ENCODE data around the gene SRC. TPM values are rescaled to one million over a fixed set of nuclear protein-coding genes. Genes with fewer than 3 reads are reported as not detected.

The SRC gene
- total RNA-seq, 1 experiment from 2014 or later = 23.3 TPM

DNA sequence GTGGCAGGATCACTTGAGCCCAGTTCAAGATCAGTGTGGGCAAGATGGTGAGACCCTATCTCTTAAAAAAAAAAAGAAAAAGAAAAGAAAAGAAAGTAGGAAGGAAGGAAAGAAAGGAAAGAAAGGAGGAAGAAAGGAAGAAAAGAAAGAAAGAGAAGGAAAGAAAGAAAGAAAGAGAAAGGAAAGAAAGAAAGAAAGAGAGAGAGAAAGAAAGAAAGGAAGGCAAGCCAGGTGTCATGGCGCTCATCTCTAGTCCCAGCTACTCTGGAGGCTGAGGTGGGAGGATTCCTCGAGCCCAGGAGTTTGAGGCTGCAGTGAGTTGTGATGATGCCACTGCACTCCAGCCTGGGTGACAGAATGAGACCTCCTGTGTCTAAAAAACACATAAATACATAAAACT lies 11.5 kb upstream of the SRC start:
- ChIA-PET POLR2A (ENCODE audit: low non-redundant PET) (no interaction called here), CTCF (no interaction called here)
- intact Hi-C loops (cut with micrococcal nuclease; ENCODE audit: unreplicated experiment) = no loop called here
- Histone ChIP-seq H3K9me3 (ENCODE audit: low read depth, low read length, poor library complexity, severe bottlenecking) (no peaks in the 10 kb centered on the region), H3K4me3 (ENCODE audit: low read depth, low read length, poor library complexity, severe bottlenecking) (no peak overlapping the region), H3K36me3 (ENCODE audit: insufficient read depth, low read length, poor library complexity, severe bottlenecking) (no peaks in the 10 kb centered on the region), H3K27me3 (replicated peaks; ENCODE audit: insufficient read depth, low read depth, low read length, poor library complexity) (no peaks in the 10 kb centered on the region), H3K27ac (ENCODE audit: low read depth, low read length, poor library complexity, severe bottlenecking) (no peak overlapping the region), H3K4me1 (ENCODE audit: insufficient read depth, low read length, poor library complexity, severe bottlenecking) (no peaks in the 10 kb centered on the region)
- BruUV-seq (replicated peaks) = no TSS peak
- DNase-seq (ENCODE audit: low spot score) = no peak
- TF ChIP-seq, protein P1, sequence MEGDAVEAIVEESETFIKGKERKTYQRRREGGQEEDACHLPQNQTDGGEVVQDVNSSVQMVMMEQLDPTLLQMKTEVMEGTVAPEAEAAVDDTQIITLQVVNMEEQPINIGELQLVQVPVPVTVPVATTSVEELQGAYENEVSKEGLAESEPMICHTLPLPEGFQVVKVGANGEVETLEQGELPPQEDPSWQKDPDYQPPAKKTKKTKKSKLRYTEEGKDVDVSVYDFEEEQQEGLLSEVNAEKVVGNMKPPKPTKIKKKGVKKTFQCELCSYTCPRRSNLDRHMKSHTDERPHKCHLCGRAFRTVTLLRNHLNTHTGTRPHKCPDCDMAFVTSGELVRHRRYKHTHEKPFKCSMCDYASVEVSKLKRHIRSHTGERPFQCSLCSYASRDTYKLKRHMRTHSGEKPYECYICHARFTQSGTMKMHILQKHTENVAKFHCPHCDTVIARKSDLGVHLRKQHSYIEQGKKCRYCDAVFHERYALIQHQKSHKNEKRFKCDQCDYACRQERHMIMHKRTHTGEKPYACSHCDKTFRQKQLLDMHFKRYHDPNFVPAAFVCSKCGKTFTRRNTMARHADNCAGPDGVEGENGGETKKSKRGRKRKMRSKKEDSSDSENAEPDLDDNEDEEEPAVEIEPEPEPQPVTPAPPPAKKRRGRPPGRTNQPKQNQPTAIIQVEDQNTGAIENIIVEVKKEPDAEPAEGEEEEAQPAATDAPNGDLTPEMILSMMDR (conservative IDR thresholded peaks at IDR 0.05; ENCODE audit: low read depth, low read length) = no peak
- no peak for TF ChIP-seq EZH2 (IDR thresholded peaks at IDR 0.05; ENCODE audit: borderline replicate concordance, low read depth, low read length, poor library complexity, severe bottlenecking)

DNA sequence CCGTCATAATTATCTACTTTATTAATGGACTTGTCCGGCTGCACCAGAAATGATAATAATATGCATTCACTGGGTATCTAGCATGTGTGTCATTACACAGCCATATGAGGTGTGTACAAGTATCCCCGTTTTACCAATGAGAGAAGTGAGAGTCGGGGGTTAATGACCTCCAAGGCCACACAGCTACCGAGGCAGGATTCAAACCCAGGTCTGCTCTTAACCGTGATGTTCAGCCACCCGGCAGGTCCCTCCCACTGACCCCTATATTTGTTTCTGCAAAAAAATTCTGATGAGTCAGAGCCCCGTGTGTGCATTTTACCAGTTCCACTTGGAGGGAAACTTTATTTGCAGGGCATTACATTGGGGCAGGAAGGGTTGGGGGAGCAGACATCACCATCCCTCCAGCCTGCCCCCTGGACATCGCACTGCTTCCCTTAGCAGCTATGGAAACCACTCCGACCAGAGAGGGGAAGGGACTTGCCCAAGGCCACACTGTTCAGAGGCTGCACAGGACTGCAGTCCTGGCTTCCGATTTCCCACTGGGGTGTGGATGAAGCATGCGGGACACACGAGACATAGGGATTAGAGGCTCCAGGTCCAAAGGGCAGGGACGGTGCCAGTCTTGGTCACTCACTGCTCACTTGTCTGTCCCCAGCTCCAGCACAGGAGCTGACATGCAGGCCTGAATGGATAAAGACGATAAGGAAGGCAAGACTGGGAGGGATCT lies 10.1 kb upstream of the SRC start:
- no peak for DNase-seq (ENCODE audit: low spot score)
- no peak overlapping the region for H3K27ac ChIP-seq (ENCODE audit: low read depth, low read length, poor library complexity, severe bottlenecking)
- TF ChIP-seq, protein P1 (conservative IDR thresholded peaks at IDR 0.05; ENCODE audit: low read depth, low read length) = no peak
- no peak for TF ChIP-seq EZH2 (IDR thresholded peaks at IDR 0.05; ENCODE audit: borderline replicate concordance, low read depth, low read length, poor library complexity, severe bottlenecking)
- no peaks in the 10 kb centered on the region for H3K9me3 ChIP-seq (ENCODE audit: low read depth, low read length, poor library complexity, severe bottlenecking)
- no peak overlapping the region for H3K4me3 ChIP-seq (ENCODE audit: low read depth, low read length, poor library complexity, severe bottlenecking)
- ChIA-PET POLR2A (ENCODE audit: low non-redundant PET) (no interaction called here), CTCF (interaction anchor here (0.6 to 0.7 kb wide), 2 partner anchors 202 to 240 kb away, joined by 4 to 6 read pairs; no protein-coding TSS in a partner anchor)
- BruUV-seq (replicated peaks) = no TSS peak
- intact Hi-C loops (cut with micrococcal nuclease; ENCODE audit: unreplicated experiment) = no loop called here
- H3K4me1 ChIP-seq (ENCODE audit: insufficient read depth, low read length, poor library complexity, severe bottlenecking) = no peaks in the 10 kb centered on the region
- H3K36me3 ChIP-seq (ENCODE audit: insufficient read depth, low read length, poor library complexity, severe bottlenecking) = no peaks in the 10 kb centered on the region
- H3K27me3 ChIP-seq (replicated peaks; ENCODE audit: insufficient read depth, low read depth, low read length, poor library complexity) = no peaks in the 10 kb centered on the region

DNA sequence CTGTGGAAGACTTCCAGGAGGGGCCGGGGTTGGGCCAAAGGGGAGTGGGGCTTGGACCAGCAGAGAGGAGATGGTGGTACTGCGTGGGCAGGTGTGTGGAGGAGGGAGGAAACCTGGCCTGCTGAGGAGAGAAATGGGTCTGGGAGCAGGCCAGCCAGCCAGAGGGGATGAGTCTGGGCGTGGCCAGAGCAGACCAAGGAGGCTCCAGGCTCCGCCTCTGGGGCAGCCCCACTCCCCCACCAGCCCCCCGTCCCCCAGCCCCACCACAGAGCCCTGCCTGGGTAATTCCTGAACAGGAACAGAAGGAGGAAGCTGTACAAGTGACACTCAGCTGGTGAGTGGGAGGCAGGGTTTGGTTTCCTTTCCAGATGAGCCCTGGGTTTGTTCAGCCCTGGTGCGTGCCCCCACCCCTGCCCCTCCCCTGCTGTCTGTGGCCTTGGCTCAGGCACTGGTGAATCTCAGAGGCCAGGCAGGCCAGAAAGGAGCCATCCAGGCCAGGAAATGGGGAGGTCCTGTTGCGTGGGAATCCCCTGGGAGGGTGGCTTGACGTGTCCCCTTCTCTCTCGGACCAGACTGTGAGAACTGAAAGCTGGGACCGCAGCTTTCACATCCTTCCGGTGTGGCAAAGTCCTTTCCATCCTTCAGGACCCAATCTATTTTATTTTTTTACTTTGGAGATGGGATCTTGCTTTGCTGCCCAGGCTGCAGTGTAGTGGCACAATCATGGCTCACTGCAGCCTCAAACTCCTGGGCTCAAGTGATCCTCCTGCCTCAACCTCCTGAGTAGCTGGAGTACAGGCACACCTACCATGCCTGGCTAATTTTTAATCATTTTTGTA lies 9.4 kb upstream of the SRC start:
- Histone ChIP-seq H3K4me3 (ENCODE audit: low read depth, low read length, poor library complexity, severe bottlenecking) (no peak overlapping the region), H3K36me3 (ENCODE audit: insufficient read depth, low read length, poor library complexity, severe bottlenecking) (no peaks in the 10 kb centered on the region), H3K27ac (ENCODE audit: low read depth, low read length, poor library complexity, severe bottlenecking) (no peak overlapping the region), H3K9me3 (ENCODE audit: low read depth, low read length, poor library complexity, severe bottlenecking) (no peaks in the 10 kb centered on the region), H3K4me1 (ENCODE audit: insufficient read depth, low read length, poor library complexity, severe bottlenecking) (no peaks in the 10 kb centered on the region), H3K27me3 (replicated peaks; ENCODE audit: insufficient read depth, low read depth, low read length, poor library complexity) (no peaks in the 10 kb centered on the region)
- no TSS peak for BruUV-seq (replicated peaks)
- TF ChIP-seq, protein P1 (conservative IDR thresholded peaks at IDR 0.05; ENCODE audit: low read depth, low read length) = no peak
- TF ChIP-seq EZH2 (IDR thresholded peaks at IDR 0.05; ENCODE audit: borderline replicate concordance, low read depth, low read length, poor library complexity, severe bottlenecking) = no peak
- POLR2A ChIA-PET (ENCODE audit: low non-redundant PET) = no interaction called here
- no peak for DNase-seq (ENCODE audit: low spot score)
- intact Hi-C loops (cut with micrococcal nuclease; ENCODE audit: unreplicated experiment) = no loop called here
- CTCF ChIA-PET = no interaction called here

Measured in A673 (cell line).